GM12878 (cell line): ENCODE results near the gene AKAP11. TPM values are rescaled to one million over a fixed set of nuclear protein-coding genes. Genes with fewer than 3 reads are reported as not detected.

Experiments
- BHLHE40 ChIP-seq, 2 experiments: fragments of 450-650 bp in 1 of 2; IDR thresholded peaks; 2 replicates each; pipeline ENCODE4 v1.6.1; 2011 to 2017; ENCODE audit warnings: low read depth in 2 of 2, borderline replicate concordance in 1 of 2, improper control_type of control experiment in 1 of 2, low read length in 1 of 2, mild to moderate bottlenecking in 1 of 2
- BRCA1 ChIP-seq: IDR thresholded peaks from 2 replicates; pipeline ENCODE4 v1.6.1; 2011; ENCODE audit warnings: low read depth, low read length, improper control_type of control experiment
- CEBPB ChIP-seq, 2 experiments: fragments of 150-350 bp in 1 of 2; IDR thresholded peaks; 2 replicates each; pipeline ENCODE4 v1.6.1; 2012 to 2014; ENCODE audit warnings: low read depth in 2 of 2, low read length in 2 of 2, borderline replicate concordance in 1 of 2, inconsistent platforms in 1 of 2
- CTCF ChIP-seq, 3 experiments: IDR thresholded peaks in 2 of 3; conservative IDR thresholded peaks in 1 of 3; 2 replicates each; pipeline ENCODE4 v1.5.1; 2011; ENCODE audit warnings: low read depth in 3 of 3, low read length in 3 of 3, mild to moderate bottlenecking in 3 of 3, control low read depth in 2 of 3, moderate library complexity in 2 of 3, inconsistent platforms in 1 of 3, mixed read lengths in 1 of 3; ENCODE audit not compliant: control insufficient read depth in 2 of 3, insufficient read depth in 1 of 3; ENCODE audit errors: extremely low read depth in 1 of 3
- EED ChIP-seq: sonication (generic); IDR thresholded peaks from 2 replicates; pipeline ENCODE4 v1.6.1; 2016; ENCODE audit warnings: antibody characterized with exemption, low read depth
- EGR1 ChIP-seq, 2 experiments: IDR thresholded peaks; 1 replicate in 1 of 2; 2 replicates in 1 of 2; pipeline ENCODE4 v1.6.1; 2011 to 2012; ENCODE audit warnings: low read depth in 2 of 2, low read length in 2 of 2, borderline replicate concordance in 1 of 2, mild to moderate bottlenecking in 1 of 2, moderate library complexity in 1 of 2
- IRF5 ChIP-seq: fragments of 450-650 bp; IDR thresholded peaks from 2 replicates; pipeline ENCODE4 v1.6.1; 2017; ENCODE audit warnings: borderline replicate concordance
- NFYB ChIP-seq: IDR thresholded peaks from 2 replicates; pipeline ENCODE4 v1.6.1; 2011; ENCODE audit warnings: low read depth, mild to moderate bottlenecking, low read length, improper control_type of control experiment, moderate library complexity; ENCODE audit not compliant: insufficient read depth
- NKRF ChIP-seq: fragments of 450-650 bp; conservative IDR thresholded peaks from 2 replicates; pipeline ENCODE4 v1.6.1; 2017; ENCODE audit warnings: mild to moderate bottlenecking, moderate library complexity
- PML ChIP-seq: IDR thresholded peaks from 2 replicates; pipeline ENCODE4 v1.6.1; 2012; ENCODE audit warnings: low read length, inconsistent platforms
- SMARCA5 ChIP-seq: fragments of 450-650 bp; IDR thresholded peaks from 2 replicates; pipeline ENCODE4 v1.6.1; 2017; ENCODE audit warnings: mild to moderate bottlenecking
- SUZ12 ChIP-seq: fragments of 200-600 bp; sonication (generic); IDR thresholded peaks from one replicate; pipeline ENCODE4 v1.6.1; 2018; ENCODE audit warnings: antibody characterized with exemption, mild to moderate bottlenecking; ENCODE audit not compliant: unreplicated experiment
- YBX1 ChIP-seq: fragments of 450-650 bp; IDR thresholded peaks from 2 replicates; pipeline ENCODE4 v1.6.1; 2016; ENCODE audit warnings: antibody characterized with exemption
- ZBED1 ChIP-seq: IDR thresholded peaks from 2 replicates; pipeline ENCODE4 v1.6.1; 2016; ENCODE audit warnings: borderline replicate concordance
- ZNF274 ChIP-seq: IDR thresholded peaks from one replicate; pipeline ENCODE4 v1.8.0; 2011; ENCODE audit not compliant: insufficient read length, insufficient read depth
- ZNF687 ChIP-seq: fragments of 450-650 bp; IDR thresholded peaks from 2 replicates; pipeline ENCODE4 v1.6.1; 2017; ENCODE audit warnings: mild to moderate bottlenecking, moderate library complexity
- polyA plus RNA-seq, 11 experiments: library from polyadenylated mRNA; depleted of rRNA in 4 of 11; unstranded in 6 of 11; stranded (reverse) in 5 of 11; fragments of >200 nt; fragmentation: Nextera tagmentation in 4 of 11; fragmentation: Illumina TruSeq in 1 of 11; extraction: Ambion mirVana in 4 of 11; extraction: Trizol in 1 of 11; gene quantifications; 1 replicate in 1 of 11; 2 replicates in 10 of 11; pipeline versions ENCODE4 v1.2.1 to v1.2.3, GENCODE V29; 2011 to 2016; ENCODE audit warnings: inconsistent platforms in 2 of 11, missing spikeins in 2 of 11, low read depth in 1 of 11
- total RNA-seq, 4 experiments: library from RNA; depleted of rRNA in 3 of 4; stranded (reverse); fragments of >200 nt in 3 of 4; fragmentation: Illumina TruSeq in 1 of 4; extraction: Trizol in 1 of 4; gene quantifications; 2 replicates each; pipeline versions ENCODE4 v1.2.1 to v1.2.3, GENCODE V29; 2013 to 2021
- TF ChIP-seq, protein P1 (sequence below): IDR thresholded peaks from 2 replicates; pipeline ENCODE4 v1.6.1; 2011; ENCODE audit warnings: borderline replicate concordance, low read depth, mild to moderate bottlenecking, moderate library complexity, low read length; ENCODE audit not compliant: insufficient read depth, poor library complexity, severe bottlenecking
- TF ChIP-seq, protein P2 (sequence below): IDR thresholded peaks from 2 replicates; pipeline ENCODE4 v1.6.1; 2012; ENCODE audit warnings: low read depth, low read length, improper control_type of control experiment

The AKAP11 gene
- total and polyA plus RNA-seq, 10 of the 15 experiments (the other 5 are each of a cell fraction or from before 2014, with no cell fraction given), result 4.8 to 36.8 (median 17.9) TPM

DNA sequence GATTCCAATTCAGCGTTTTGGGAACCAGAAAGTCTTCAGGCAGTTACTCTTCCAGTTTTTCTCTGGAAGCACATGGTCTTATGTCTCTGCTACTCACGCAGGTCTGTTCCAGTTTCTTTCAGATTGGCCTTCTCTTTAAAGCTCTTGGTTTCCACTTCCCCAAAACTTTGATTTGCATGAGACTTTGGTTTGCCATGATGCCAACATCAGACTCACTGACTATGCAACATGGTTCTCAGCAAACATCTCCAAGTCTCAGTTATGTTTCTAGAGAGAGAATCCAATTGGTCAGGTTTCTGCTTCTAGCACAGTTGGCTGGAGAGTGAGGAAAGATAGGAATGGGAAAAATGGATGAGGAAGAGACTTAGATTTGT, 3.1 kb downstream of the AKAP11 start (continued):
- TF ChIP-seq ZNF274 (no peak), ZBED1 (no peak), NKRF (peak; percentile 34; the same call in 1 of the 2 replicates), YBX1 (no peak), NFYB (0 out of 2 replicates have a peak, but pooled peaks have one; percentile 14), CTCF (IDR thresholded peaks at IDR 0.05 in 2 of 3, conservative IDR thresholded peaks at IDR 0.05 in 1 of 3; ENCODE audit: control insufficient read depth in 2 of 3, extremely low read depth in 1 of 3, insufficient read depth in 1 of 3, low read depth in 3 of 3, low read length in 3 of 3) (no peak), BRCA1 (no peak), BHLHE40 (IDR thresholded peaks at IDR 0.05; ENCODE audit: borderline replicate concordance in 1 of 2, low read depth in 2 of 2, low read length in 1 of 2) (peak in 1 of 2 experiments; percentile 42; a peak in 1 of 4 replicates), SUZ12 (no peak), CEBPB (IDR thresholded peaks at IDR 0.05; ENCODE audit: borderline replicate concordance in 1 of 2, low read depth in 2 of 2, low read length in 2 of 2) (no peak), PML (peak; percentile 62; the same call in 1 of the 2 replicates), EGR1 (IDR thresholded peaks at IDR 0.05; ENCODE audit: borderline replicate concordance in 1 of 2, low read depth in 2 of 2, low read length in 2 of 2) (no peak), SMARCA5 (no peak), EED (peak; percentile 86), IRF5 (no peak), ZNF687 (peak; percentile 82)
- TF ChIP-seq, protein P1, sequence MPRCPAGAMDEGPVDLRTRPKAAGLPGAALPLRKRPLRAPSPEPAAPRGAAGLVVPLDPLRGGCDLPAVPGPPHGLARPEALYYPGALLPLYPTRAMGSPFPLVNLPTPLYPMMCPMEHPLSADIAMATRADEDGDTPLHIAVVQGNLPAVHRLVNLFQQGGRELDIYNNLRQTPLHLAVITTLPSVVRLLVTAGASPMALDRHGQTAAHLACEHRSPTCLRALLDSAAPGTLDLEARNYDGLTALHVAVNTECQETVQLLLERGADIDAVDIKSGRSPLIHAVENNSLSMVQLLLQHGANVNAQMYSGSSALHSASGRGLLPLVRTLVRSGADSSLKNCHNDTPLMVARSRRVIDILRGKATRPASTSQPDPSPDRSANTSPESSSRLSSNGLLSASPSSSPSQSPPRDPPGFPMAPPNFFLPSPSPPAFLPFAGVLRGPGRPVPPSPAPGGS, result no peak
- TF ChIP-seq, protein P2, sequence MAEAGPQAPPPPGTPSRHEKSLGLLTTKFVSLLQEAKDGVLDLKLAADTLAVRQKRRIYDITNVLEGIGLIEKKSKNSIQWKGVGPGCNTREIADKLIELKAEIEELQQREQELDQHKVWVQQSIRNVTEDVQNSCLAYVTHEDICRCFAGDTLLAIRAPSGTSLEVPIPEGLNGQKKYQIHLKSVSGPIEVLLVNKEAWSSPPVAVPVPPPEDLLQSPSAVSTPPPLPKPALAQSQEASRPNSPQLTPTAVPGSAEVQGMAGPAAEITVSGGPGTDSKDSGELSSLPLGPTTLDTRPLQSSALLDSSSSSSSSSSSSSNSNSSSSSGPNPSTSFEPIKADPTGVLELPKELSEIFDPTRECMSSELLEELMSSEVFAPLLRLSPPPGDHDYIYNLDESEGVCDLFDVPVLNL, result no peak
